Renal pelvis (tissue), 4 donors: Measurements from ENCODE around the gene TBC1D4. TPM values are rescaled to one million over a fixed set of nuclear protein-coding genes. Genes with fewer than 3 reads are reported as not detected.
A peak's percentile ranks its signal among the peaks of the same experiment; 100 is the strongest.

Source experiments
- DNase-seq: peaks from one replicate; pipeline ENCODE4 v3.0.0-alpha.2; 2013
- polyA plus RNA-seq, 3 donors: library from polyadenylated mRNA; unstranded; fragments of 120-200 nt; gene quantifications; one replicate each; pipeline ENCODE4 v1.2.1, GENCODE V29; 2013; ENCODE audit not compliant: insufficient read length in 3 of 3

The TBC1D4 gene
- polyA plus RNA-seq, 3 donors: 46.9 to 50.4 (median 48.1) TPM

- no peak for DNase-seq
Measured at GRCh38 chr13:75418186-75418843, 63.7 kb downstream of the TBC1D4 start.

DNA sequence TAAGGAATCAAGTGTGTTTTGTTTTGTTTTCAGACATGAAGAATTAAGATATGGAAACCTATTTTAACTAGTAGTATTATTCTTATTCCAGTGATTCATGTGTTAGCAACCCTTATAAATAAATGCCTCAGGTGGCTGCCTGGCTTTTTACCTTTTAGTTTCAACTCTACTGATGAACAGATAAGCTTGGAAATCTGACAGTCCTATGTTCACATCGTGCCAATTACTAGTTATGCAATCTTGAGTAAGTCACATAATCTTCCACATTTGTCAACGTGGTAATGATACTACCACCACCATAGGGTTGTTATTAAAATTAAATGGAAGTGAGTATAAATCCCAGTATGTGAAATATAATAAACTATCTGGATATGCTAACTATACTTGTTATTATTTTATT lies 64.3 kb downstream of the TBC1D4 start:
- no peak for DNase-seq

DNA sequence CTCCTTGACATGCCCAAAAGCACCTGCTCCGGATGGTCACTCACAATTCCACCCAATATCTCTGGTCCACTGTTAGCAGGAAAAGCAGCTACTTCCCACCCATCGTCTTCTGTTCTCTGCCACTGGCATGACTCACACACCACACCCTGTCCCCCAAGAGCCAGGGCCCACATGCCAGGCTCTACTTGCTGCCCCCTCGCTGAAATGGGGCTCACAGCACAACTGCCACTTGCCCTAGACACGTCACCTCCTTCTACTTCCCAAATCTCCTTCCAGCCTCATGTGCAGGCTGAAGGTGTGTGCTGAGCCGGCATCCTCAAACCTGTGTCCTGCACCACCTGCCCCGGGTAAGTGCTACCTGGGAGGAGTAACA lies 65.0 kb downstream of the TBC1D4 start:
- no peak for DNase-seq

DNA sequence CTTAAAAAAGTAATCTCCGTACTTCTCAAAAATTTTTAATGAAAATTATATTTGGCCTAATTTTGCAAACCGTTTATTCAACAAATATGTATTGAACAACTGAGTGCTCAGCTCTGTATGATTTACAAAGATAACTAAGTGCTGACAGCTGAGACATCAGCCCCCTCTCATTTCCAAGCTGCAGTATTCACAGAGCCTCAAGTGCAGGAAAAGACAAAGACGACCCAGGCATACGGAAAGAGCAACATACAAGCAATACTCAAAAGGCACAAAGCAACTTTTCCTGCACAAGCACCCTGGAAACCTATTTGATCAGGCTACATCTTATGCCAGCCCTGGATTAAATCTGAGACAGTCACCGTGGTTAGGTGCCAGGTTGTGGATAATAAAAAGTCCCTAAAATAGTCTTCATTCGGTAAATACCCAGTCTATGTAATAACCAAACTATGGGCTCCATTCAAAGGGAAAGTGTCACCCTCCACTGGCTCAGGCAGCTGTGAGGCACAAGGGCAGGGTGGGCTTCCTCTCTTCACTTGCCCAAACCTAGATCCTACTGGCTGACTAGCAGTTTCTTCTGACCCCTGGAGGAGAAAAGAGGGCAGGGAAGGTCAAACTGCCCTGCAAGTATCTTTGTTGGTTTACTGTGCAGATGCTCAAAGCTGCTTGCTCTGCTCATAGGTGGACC lies 65.5 kb downstream of the TBC1D4 start:
- no peak for DNase-seq

DNA sequence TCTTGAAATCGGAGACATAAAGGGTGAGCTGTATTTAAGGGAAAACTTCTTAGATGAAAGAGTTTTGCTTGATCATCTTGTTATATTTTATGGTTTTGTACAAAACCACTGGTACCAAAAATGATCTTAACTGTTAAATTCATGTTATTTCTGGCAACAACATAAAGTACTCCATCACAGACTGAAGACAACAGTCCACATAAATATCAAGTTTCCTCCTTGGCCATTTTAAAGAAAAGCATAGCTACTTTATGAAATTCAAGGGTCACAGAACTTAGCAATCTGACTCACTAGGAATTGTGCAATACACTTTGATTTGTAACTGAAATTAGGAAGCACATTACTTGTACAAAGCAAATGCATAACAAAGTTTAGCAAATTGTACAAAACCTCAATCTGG lies 66.3 kb downstream of the TBC1D4 start:
- DNase-seq: peak; percentile 52

GRCh38 chr13:75415171-75415570 lies 66.8 kb downstream of the TBC1D4 start:
- no peak for DNase-seq

DNA sequence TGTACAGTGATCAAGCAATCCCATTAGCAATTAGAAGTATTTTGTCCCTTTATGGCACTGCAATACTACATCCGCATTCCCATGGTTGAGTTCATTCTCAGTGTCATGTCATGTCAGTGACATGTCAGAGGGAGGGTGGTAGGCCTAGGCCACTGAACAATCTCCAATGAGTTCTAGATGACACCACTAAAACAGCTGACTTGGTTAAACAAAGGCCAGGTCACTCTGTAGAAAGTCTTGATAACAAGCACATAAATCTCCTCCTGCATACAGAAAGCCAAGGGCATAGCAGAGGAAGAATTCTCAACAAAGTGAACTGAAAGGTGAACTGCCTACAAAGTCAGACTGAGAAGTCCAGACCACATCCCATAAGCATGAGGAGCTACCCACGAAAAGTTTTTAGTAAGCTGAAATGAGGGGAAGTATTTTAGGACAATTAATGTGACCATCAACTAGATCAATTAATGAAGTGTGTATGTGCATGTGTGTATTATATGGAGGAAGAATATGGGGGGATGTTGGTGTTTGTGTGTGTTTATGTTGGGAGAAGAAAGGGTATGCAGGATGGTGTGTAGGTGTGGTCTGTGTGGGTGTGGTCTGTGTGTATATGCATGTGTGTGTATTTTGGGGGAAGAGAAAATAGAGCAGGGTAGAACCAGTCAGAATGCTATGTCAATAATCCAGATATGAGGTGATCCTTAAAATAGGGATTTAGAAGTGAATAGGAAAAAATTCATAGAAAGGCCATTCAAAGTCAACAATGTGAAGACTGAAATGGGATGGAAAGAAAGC lies 67.7 kb downstream of the TBC1D4 start:
- no peak for DNase-seq

DNA sequence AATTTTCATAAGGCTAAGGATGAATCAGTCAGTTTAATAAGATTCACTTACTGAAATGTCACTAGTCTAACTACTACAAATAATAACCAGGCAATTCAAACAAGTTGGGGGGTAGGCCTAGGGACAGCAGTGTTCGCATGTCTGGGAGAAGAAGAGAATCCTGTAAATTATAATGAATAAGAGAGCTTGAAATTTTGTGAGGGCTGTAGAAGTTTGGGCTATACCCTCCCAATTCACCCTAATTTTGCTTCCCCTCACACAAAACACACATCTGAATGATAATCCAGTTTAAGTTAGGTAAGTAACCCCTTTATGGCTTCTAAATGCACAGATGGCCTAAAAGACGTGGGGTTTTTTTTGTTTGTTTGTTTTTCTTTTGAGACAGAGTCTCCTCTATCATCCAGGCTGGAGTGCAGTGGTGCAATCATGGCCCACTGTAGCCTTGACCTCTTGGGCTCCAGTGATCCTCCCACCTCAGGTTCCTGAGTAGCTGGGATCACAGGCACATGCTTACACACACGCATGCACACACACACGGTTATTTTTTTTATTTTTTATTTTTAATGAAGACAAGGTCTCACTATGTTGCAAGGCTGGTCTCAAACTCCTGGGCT lies 69.9 kb downstream of the TBC1D4 start:
- DNase-seq: no peak

DNA sequence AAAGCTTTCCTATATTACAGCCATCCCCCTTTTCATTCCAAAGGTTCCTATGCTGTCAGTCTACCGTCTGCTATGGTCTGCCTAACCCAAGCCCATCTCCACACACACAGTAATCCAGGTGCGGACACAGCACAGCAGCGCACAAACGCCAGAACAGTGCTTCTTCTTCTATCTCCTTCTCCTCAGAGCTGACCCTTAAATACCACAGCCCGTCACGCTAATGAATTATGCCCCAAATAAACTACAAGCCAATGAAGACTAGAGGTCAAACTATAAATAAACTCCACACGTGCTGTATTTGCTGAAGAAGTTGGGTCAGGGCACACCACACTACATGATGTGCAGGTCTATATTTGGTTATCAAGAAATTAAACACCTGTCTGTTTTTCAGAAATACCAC lies 71.8 kb downstream of the TBC1D4 start:
- no peak for DNase-seq

GRCh38 chr13:75407998-75408397 lies 74.0 kb downstream of the TBC1D4 start:
- no peak for DNase-seq

DNA sequence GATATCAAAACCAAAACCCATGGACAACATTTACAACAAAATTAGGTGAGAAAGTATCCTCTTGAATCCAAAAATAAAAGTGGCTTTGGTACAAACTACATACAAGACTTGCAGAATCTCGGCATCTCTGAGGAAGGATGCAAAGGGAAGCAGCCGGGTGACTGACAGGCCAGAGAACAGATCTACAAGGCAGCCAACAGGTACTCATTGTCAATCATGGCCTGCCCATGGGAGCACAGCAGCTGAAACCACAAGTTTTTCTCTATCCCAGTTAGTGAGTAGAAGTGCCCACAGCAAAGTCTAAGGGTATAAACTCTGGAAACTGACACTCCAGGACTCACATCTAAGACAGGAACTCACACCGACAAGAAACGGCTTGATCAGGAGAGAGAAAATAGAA lies 74.5 kb downstream of the TBC1D4 start:
- DNase-seq: no peak

- peak; percentile 43 for DNase-seq
Measured at GRCh38 chr13:75405976-75406703, 75.8 kb downstream of the TBC1D4 start.

DNA sequence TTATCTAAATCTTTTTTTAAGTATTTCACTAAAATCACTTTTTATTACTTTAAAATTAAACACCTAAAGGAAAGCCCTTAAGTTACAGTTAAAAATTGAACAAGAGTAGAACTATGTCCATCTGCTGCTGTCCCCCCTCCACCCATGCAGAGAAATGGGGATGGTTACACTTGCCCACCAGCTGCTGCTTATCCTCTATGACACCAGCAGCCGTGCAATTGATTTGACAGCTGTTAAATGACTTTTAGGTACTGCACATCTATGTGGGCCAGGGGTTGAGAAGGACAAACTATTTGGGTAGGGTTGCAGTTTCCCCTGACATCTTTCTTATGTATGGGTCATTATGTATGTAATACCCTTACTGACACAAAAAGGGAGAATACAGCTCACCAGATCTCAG lies 77.2 kb downstream of the TBC1D4 start:
- no peak for DNase-seq

DNA sequence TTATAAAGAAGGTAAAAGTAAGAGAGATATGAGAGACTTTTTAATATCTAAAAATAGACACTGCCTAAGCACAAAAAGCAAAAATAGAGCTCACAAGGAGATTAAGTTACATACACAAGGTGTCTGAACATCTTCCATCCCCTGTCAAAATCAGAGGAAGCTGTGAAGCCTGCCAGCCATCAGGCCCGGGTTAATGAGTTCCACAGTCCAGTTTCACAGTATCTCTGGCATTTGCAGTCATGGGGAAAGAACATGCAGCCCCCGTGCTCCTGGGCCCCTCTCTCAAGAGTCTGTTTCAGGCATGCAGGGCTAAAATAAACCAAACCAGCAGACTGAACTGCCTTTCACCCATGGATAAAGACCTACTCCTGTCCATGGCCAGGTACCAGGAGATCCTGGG lies 79.2 kb downstream of the TBC1D4 start:
- peak; percentile 76 for DNase-seq

DNA sequence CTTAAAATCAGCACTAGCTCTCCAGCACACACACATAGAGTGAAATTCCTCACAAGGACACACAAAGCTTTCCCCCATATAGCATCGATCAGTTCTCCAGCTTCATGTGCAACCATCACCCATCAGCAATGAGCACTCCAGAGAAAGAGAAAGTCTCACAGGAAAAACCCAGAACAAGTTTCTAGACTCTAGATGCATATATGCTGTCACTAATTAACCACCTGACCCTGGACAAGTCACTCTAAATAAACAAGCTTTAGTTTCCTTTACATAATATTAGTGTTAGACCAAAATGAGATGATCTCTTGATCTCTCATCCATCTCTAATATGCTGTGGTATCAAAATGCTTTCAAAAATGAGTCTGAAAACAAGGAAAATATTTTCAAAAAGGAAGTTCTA lies 81.2 kb downstream of the TBC1D4 start:
- no peak for DNase-seq

- DNase-seq: no peak
Measured at GRCh38 chr13:75399879-75400217, 82.1 kb downstream of the TBC1D4 start.

DNA sequence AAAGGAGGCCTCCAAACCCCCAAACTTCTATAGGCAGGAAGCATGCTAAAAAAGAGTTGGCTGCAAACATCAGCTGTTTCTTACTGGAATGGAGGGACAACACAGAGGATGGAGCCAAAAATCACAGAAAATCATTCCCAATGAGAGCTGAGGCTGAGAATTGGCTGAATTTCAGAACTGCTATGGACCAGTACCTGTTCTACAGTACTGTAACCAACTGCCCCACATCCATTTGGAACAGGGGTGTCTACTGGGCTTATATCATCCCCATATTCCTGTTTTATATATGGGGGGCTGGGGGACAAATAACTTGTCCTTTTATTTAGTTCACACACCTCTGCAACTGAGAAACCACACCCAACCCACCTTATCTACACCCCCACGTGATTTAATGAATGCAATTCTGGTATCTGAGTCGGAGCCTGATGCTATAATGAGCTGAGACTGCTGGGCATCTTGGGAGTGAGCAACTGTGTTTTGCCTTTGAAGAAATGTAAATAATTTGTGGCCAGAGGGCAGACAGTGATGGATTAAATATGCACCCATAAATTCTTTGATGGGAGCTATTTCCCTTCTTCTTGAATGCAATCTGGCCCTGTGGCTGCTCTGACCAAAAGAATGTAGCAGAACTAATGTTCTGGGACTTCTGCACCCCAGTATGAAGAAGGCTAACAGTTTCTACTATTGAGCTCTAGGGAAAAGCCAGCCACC lies 82.6 kb downstream of the TBC1D4 start:
- peak; percentile 52 for DNase-seq

GRCh38 chr13:75398072-75398471 lies 83.9 kb downstream of the TBC1D4 start:
- no peak for DNase-seq

GRCh38 chr13:75395901-75396300 lies 86.1 kb downstream of the TBC1D4 start:
- no peak for DNase-seq

DNA sequence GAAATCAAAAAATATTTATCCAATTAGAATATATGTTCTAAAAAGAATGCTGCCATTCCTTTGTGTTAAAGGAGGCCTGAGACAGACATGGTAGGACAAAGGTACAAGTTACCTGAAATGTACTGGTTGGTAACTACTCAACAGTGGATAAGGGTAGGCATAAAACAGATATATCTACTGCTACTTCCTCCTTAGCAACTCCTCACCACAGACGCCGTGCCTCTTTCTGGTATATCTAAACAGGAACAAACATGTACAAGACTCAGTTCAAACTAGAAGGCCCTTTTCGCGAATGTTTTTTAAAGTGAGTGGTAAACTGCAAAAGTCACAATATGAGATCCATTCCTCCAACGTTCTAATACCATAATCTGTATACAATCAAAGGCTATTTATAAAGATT lies 86.9 kb downstream of the TBC1D4 start:
- DNase-seq: no peak

DNA sequence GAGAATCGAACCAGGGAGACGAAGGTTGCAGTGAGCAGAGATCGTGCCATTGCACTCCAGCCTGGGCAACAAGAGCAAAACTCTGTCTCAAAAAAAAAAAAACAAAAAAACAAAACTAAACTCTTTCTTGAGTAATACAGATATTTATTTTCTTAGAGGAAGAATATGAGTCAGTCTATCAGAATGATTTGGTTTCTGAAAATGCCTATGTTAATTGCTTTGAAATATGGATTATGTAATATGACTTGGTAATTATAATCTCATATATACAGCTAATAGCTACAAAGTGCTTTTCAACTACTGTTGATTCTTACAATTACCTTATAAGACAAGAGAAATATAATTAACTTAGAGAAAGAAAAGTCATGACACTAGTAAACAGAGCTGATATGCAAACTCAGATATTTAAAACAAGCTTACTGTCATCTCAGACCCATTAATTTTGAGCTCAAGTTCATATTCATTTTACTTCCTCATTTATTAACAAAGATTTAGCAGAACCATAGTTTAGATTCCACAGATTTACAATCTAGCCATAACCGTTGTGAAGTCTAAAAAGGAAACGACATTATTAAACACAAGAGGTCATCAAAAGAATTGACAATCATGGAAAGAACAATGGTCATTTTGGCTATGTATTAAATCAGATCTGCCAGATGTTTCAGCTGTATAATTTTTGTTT lies 88.0 kb downstream of the TBC1D4 start:
- DNase-seq: no peak
